IPS DF 19.7 (cell line): Measurements from ENCODE around the gene RFC3.
"Not testable (repeated sequence)": the region's sequence is repeated elsewhere in the genome, so short reads cannot be mapped to it uniquely, and the experiment has no call there.

ENCODE experiments used
- DNase-seq: peaks from one replicate; pipeline ENCODE4 v3.0.0-alpha.2; 2013; ENCODE audit warnings: low read depth, low spot score

RFC3 gene

DNA sequence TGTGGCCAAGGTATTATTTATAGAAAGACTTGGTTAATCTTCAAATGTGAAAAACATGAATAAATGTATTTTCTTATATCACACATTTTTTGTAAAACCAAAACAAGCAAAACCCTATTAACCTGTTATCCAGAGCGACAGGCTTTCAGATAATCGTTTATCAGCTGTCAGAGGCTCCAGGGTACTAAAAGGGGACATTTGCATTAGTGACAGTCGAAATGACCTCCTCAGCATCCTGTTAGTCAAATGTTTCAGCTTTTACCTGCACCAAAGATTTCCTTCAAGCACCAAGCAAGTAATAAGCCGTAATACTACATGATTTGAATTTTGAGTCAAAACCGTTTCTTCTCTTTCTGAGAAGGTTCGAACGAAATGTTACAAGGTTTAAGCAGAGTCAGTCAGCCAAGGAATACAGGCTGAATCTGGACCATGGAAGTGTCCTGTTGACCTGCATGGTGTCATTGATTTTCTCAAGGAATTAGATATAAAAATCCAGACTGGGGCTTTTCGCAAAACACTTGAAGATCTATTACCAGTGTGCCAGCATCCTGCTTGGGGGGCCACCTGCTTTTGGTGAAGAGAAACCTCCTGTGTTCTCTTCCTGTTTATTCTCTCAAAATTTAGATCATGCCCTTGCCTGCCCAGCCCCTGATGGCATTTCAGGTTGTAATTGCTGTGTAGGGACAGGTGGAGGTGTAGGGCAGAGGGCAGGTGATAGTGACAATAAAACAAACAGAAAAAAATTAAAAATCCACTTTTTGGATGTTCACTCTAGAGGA lies 11.3 kb upstream of the RFC3 start:
- no peak for DNase-seq

DNA sequence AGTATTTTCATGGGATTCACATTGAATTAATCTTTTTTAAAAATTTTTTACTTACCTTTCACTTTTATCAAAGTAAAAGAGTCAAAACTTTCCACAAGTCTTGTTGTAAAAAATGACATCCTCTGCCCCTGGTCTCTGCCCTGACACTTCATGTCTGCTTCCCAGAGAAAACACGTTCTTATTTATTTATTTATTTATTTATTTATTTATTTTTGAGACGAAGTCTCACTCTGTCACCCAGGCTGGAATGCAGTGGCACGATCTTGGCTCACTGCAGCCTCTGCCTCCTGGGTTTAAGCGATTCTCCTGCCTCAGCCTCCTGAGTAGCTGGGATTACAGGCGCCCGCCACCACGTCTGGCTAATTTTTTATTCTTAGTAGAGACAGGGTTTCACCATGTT lies 5.1 kb upstream of the RFC3 start:
- DNase-seq, result not testable (repeated sequence)

DNA sequence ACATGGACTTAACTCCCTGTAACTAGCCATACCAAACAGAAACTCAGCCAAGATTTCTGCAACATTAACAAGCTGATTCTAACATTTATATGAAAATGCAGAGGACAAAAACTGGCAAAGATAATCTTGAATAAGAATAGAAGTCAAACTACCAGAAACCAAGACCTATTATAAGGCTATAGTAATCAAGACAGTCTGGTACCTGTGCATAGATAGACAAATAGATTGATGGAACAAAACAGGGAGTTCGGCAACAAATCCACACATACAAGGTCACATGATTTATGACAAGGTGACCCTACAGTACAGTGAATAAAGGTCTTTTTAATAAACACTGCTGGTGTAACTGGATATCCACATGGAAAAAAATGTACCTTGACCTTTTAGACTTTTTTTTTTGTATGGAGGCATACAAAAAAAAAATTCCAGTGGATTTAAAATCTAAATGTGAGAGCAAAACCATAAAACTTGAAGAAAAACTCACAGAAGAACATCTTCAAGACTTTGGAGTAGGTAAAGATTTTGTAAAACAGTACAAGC lies 2.9 kb upstream of the RFC3 start:
- no peak for DNase-seq

DNA sequence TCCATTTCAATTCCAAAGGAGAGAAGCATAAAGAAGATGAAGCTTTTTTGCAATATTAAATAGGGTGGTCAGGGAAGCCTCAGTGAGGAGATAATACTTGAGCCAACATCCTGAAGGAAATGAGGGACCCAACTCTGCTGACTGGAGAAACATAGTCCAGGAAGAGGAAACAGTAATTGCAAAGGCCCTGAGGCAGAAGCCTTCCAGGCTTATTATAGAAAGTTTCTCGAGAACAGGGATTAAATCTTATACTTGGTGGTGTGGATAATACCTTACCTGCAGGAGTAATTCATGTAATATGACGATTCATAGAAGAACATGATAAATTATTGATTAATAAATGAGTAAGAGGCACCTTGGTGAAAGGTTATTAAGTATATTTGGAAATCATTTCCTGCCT lies 1.0 kb upstream of the RFC3 start:
- DNase-seq, result no peak

DNA sequence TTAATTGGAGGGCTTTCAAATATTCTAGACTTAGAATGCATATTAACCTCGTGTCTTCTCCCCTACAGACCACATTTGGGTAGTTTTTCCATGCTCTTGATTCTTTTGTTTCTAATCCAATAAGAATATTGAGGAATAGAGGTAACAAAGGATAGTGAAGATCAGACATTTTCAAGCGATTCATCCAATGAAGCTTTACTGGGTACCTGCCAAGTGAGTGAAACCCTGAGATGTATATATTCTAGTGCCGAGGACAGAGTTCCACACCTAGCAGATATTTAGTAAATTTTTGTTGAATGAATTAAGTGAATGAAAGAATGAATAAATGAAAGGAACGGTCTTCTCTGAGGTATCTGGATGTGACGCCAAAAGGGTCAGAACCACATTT lies 442 bp upstream of the RFC3 start:
- no peak for DNase-seq

DNA sequence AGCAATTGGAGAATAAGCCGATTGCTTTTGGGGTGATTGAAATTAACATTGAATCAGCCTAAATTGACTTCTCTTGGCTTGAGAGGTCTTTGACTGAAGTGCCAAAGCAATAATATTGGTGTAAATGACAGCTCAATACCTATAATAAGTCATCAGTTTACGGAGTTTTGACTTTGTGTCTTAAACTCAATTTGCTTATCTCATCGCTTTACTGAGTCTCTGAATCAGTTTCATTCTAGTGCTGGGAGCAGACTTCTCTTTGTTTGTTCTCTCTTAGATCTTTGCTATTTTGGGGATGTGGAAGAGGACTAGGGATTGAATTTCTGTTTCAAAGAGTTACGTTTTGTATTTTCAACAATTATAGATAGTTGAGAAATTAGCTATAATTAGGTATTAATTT lies 7.1 kb downstream of the RFC3 start:
- DNase-seq, result no peak

DNA sequence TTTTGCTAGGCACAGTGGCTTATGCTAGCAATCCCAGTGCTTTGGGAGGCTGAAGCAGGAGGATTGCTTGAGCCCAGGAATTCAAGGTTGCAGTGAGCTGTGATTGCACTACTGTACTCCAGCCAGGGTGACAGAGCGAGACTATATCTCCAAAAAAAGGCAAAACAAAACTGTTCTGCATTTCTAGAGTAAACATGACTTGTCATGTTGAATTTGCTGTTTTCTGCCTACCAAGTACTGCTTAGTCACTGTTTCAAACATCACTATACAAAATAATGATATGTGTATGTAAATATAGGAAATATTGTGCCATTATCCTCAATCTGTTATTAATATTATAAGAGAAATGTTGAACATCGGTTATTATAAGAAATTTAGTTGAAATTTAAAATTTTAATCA lies 9.2 kb downstream of the RFC3 start:
- no peak for DNase-seq

DNA sequence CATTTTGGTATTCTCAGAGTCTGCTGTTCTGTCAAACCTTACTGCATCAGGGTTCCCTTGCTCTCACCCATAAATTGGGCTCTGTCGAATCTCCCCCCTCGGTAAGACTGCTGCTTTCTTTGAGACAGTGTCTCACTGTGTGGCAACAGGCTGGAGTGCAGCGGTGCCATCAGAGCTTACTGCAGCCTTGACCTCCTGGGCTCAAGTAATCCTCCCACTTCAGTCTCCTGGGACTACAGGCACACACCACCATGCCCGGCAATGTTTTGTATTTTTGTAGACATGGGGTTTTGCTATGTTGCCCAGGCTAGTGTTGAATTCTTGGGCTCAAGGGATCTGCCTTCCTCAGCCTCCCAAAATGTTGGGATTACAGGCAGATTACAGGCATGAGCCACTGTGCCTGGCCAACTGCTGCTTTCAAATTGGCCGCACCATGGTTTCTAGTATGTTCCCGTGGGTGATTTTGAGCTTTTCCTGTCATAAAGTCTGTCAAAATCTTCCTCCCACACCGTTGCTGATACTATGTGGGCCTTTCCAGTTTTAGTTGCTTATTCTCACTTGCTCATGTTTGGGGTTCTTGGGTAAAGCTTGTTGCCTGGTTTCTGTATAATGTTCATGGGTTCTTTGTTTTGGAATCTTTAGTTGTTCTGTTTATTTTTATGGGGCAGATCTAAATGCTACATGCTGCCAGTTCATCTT lies 10.6 kb downstream of the RFC3 start:
- no peak for DNase-seq

DNA sequence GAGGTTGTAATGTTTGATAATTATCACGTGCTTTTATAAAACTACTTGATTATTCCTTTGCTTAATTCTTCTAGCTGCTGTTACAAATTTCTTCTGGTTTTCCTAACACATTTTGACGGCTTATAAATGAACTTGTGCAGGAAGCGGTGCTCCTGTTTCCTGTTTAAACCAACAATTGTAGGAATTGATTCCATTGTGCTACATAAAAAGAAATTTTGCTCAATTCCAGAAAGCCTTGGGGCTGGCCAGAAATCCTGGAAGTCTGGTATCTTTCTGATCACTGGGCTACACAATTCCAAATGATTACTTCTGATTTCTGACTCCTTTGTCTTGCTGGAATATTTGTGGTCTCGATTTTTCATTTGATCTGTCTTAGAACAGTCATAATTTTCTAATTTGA lies 14.9 kb downstream of the RFC3 start:
- no peak for DNase-seq

DNA sequence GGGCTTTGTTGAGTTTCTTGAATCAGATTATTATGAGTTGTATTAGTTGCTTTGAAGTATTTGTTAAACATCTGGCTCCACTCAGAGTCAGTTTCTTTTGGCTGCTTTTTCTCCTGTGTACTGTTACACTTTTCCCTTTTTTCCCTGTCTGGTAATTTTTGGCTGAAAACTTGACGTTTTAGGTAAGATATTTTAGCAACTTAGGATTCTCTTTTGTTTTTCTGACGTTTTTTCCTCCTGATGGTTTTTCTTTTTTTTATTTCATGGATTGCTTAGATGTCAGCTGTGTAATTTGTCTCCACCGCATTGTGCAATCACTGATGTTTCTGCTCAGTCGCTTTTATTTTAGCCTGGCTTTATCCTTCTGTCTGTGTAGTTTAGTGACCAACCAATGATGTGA lies 20.7 kb downstream of the RFC3 start:
- DNase-seq, result no peak

DNA sequence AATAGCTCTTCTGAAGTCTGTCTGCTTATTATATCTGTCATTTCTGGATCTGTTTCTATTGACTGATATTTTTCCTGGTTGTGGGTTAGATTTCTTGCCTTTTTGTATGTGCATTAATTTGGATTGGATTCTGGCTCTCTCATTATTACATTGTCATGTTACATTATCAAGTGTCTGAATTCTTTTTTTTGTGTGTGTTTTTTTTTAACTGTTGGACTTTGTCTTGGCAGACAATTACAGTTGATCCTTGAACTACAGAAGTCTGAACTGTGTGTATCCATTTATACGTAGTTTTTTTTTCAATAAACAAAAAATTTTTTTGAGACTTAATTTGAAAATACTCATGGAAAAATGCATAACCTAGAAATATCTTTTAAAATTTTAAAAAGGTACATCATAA lies 22.5 kb downstream of the RFC3 start:
- no peak for DNase-seq

DNA sequence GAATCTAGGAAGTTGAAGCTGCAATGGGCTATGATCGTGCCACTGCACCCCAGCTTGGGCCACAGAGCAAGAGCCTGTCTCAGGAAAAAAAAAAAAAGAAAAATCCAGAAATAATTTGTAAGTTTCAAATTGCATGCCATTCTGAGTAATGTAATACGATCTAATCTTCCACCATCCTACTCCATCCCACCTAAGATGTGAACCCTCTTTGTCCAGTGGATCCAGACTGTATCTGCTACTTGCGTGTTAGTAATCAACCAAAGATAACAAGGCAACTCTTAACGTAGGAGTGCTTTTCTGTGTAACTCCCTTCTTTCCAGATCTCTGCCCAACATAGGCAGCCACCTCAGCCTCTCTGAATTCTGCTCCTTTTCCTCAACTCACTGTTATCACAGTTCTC lies 24.3 kb downstream of the RFC3 start:
- DNase-seq, result no peak

DNA sequence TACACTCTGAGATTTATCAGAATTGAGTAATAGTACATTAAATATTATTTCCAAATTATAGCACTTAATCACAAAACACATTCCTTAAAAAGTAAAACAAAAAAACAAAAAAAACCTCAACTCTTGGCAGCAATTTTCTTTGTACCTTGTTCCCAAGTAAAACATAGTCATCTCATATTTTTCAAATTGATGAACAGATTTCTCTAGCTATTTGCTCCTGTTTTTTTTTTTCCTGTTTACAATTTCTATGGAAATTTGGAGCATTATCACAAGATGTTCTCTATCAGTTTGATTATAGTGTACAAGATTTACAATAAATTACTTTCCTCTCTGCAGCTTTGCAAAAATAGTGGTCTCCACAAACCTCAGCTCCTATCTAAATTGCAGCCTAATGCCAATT lies 25.0 kb downstream of the RFC3 start:
- DNase-seq, result no peak

DNA sequence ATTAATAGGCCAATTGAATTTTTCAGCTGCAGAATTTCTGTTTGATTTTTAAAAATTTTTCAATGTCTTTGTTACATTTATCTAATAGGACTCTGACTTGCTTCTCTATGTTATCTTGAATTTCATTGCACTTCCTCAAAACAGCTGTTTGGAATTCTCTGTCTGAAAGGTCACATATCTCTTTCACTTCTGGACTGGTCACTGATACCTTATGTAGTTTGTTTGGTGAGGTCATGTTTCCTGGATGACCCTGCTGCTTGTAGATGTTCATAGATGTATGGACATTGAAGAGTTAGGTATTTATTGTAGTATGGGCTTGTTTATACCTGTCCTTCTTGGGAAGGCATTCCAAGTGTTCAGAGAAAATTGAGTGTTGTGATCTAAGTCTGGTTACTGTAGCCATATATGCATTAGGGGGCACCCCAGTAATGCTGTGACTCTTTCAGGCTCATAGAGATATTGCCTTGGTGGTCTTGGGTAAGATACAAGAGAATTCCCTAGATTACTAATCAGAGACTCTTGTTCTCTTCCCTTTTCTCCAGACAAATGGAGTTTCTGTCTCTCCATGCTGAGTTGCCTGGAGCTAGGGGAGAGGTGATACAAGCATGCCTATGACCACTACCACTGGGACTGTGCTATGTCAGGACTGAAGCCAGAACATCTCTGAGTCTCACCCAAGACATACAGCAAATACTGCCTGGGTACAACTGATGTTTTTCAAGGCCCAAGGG lies 27.8 kb downstream of the RFC3 start:
- no peak for DNase-seq

DNA sequence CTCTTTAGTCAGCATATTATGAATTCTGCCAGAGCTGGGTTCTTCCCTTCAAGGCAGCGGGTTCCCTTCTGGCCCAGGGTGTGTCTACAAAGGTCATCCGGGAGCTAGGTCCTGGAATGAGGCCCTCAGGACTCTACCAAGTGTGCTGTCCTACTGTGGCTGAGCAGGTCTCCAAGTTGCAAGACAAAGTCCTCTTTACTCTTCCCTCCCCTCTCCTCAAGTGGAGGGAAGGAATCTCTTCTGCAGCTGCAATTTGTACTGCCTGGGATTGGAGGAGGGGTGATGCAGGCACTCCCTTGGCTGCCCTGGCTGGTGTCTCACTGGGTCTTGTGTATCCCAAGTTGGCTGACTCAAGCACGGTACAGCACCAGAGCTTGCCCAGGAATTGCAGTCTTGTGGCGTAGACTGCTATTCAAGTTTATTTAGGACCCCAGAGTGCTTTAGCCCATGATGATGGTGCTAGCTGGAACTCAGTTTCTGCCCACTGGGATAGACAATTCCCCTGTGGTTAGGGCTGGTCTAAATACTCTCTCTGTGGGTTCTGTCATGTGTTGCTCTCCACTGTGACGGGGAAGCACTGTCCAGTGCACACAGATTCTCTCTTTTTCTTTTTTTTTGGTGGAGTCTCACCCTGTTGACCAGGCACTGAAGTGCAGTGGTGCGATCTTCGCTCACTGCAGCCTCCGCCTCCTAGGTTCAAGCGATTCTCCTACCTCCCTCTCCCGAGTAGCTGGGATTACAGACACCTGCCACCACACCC lies 28.5 kb downstream of the RFC3 start:
- no peak for DNase-seq

DNA sequence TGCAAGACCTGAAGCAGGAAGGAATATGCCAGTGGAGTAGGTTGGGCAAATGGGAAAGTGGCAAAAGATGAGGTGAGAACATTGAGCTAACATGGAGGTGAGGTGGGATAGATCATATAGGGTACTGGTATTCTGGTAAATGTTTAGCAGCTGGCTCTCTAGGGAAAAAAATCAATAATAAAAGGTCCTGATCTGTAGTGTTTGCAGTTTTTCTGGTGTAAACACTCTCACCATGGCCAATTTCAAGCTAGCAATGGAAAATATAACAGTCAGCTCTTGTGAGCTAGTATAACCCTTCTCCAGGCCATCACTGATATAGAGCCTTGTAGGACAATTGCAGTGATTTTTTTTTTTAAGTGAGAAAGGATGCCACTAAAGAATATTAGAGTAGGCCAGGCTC lies 31.3 kb downstream of the RFC3 start:
- no peak for DNase-seq

DNA sequence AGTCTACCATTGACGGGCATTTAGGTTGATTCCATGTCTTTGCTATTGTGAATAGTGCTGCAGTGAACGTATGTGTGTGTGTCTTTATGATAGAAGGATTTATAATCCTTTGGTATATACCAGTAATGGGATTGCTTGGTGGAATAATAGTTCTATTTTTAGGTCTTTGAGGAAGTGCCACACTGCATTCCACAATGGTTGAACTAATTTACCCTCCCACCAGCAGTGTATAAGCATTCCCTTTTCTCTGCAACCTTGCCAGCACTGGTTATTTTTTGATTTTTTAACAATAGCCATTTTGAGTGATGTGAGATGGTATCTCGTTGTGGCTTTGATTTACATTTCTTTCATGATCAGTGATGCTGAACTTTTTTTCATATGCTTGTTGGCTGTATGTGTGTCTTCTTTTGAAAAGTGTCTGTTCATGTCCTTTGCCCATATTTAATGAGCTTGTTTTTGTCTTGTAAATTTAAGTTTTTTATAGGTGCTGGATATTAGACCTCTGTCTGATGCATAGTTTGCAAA lies 37.5 kb downstream of the RFC3 start:
- no peak for DNase-seq

DNA sequence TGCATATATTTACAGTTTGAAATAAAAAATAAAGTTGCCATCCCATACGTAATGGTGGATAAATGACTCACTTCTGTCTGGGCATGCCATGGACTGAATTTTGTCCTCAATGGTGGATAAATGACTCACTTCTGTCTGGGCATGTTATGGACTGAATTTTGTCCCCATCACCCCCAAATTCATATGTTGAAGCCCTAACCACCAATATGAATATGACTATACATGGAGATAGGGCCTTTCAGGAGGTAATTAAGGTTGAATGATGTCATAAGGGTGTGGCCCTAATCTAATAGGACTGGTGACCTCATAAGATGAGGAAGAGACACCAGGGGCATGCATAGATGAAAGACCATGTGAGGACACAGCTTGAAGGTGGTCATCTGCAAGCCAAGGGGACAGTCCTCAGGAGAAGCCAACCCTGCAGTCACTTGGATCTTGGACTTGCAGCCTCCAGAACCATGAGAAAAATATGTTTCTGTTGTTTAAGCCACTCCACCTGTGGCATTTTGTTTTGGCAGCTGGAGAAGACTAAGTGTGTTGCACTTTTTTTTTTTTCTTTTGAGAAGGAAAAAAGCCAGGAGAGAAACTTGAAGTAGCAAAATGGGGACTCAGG lies 41.8 kb downstream of the RFC3 start:
- DNase-seq, result no peak

DNA sequence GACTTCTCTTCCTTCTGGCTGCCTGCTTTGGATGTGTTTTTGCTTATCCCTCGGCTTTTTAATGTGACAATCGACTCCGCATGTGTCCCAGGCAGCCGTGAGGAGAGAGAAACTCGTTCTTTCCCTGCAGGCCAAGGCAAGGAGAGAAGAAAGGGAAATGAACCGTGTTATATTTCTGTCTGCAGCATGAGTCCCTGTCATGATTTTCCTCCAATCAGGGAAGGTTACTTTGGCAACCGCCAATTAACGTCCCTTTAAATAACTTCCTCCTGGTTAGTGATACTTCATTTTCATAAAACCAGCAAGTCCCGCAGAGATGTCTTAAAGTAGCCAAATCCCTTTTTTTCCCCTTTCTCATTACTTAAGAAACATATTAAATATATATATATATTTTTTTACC lies 42.6 kb downstream of the RFC3 start:
- DNase-seq, result no peak

DNA sequence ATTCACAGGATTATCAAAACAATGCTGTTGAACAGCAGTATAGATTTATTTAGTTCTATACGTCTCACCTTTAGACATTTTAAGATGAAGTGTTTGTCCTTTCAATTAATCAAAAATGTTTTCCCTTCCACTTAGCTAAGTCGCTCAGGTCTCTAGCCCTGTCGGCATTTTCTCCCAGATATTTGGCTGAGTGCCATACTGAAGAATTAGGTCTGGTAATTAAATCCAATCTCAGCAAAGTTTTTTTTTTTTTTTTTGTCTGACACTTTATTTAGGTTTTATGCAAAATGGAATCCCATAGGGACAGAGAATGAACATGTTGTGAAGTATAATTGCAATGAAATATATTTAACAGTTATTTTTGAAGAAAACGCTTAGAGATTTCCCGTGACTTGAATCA lies 44.1 kb downstream of the RFC3 start:
- no peak for DNase-seq

DNA sequence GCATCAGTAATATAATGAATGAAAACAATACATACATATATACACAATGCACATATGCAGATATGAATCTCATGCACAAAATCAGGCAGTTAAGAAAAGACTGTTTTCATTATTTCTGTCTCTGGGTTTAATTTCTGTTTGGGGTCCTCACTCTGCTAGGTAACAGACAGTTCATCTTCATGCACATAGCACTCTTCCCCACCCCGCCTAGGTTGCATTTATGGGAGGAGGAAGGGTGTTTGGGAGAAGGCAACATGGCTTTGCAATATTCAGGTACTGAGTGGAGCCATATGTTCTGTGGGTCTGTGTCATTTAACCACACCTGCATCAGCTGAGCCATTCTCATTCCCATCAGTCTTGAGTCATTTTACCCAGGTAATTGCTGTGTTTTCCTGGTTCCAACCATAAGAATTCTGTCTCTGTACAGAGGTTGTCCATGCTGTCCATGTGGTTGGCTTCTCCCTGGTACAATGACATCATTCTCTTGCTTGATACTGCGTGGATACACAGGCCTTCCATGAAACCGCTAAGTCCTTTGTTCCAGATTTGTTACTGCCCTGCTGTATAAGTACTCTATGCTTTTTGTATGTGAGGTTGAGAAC lies 45.3 kb downstream of the RFC3 start:
- no peak for DNase-seq
